Measurements from ENCODE around the gene KRTAP5-5. TPM values are rescaled to one million over a fixed set of nuclear protein-coding genes. Genes with fewer than 3 reads are reported as not detected.

The KRTAP5-5 gene
- total RNA-seq, 2 donors from 2014 or later: not detected

DNA sequence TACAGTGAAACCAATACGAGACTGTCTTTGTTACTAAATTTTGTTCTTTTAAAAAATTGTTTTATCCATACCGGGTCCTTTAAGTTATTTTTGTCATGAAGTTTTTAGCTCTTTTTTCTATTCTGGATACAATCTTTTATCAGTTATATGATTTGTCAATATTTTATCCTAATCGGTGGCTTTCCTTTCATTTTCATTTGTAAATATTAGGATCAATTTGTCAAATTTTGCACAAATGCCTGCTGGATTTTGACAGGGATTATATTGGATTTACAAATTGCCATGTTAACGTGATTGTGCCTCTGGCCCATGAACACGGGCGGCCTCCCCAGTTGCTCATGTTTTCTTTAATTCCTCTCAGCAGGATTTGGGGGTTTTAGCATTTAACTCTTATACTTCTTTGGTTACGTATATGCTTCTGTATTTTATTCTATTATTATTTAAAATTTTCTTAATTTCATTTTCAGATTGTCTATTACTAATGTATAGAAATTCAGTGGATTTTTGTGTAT lies 46.7 kb downstream of the KRTAP5-5 start:
- no peak for TF ChIP-seq CTCF (conservative IDR thresholded peaks at IDR 0.05)
- Mint-ChIP-seq H3K36me3 (ENCODE audit: low read depth) (no peaks in the 10 kb centered on the region), H3K4me1 (peaks cover 7% of the 10 kb centered on the region), H3K27me3 (ENCODE audit: insufficient read depth) (peaks cover 45% of the 10 kb centered on the region), H3K4me3 (no peak overlapping the region), H3K9me3 (no peaks in the 10 kb centered on the region), H3K27ac (no peak overlapping the region)
- Histone ChIP-seq H3K4me1 (ENCODE audit: control insufficient read depth, insufficient read depth, low read length) (peaks cover 2% of the 10 kb centered on the region), H3K36me3 (ENCODE audit: control insufficient read depth, insufficient read depth, low read length) (no peaks in the 10 kb centered on the region), H3K27me3 (ENCODE audit: control insufficient read depth, insufficient read depth, low read length, poor library complexity, severe bottlenecking) (peaks cover 39% of the 10 kb centered on the region), H3K27ac (ENCODE audit: low read depth, low read length) (no peak overlapping the region), H3K9ac (ENCODE audit: extremely low read depth, low read length, poor library complexity, severe bottlenecking) (no peak overlapping the region), H3K4me3 (ENCODE audit: low read length) (no peak overlapping the region), H3K9me3 (ENCODE audit: control insufficient read depth, low read length) (no peaks in the 10 kb centered on the region)
- WGBS, 2 experiments (ENCODE audit: insufficient coverage in 1 of 2, insufficient read length in 1 of 2): 86 to 93% methylated on average over 4 to 6 of the region's 7 CpGs
- DNase-seq: peak; percentile 11

DNA sequence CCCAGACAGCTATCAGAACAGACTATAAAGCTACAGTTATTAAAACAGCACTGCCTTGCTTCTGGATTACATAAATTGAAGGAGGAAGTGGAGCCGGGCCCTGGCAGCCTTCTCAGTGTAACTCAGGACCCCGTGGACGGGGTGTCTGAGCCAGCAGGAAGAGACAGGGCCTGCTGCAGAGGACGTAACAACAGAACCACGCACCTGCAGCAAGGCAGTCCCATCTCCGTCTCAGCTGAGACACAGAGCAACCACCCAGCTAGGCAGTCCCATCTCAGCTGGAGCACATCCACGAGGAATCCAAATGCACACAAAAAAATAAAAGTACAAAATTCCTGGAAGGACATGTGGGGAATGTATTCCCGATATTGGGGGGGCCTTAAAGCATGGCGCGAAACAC lies 50.3 kb downstream of the KRTAP5-5 start:
- DNase-seq: peak; percentile 13
- peaks cover 11% of the 10 kb centered on the region for H3K4me1 Mint-ChIP-seq

More for the DNA sequence above, 50.3 kb downstream of the KRTAP5-5 start:
- H3K27me3 Mint-ChIP-seq (ENCODE audit: insufficient read depth): peaks cover 18% of the 10 kb centered on the region
- H3K4me3 Mint-ChIP-seq: no peak overlapping the region
- no peak overlapping the region for H3K4me3 ChIP-seq (ENCODE audit: low read length)
- no peak for TF ChIP-seq CTCF (conservative IDR thresholded peaks at IDR 0.05)
- no peak overlapping the region for H3K27ac Mint-ChIP-seq
- H3K36me3 ChIP-seq (ENCODE audit: control insufficient read depth, insufficient read depth, low read length): no peaks in the 10 kb centered on the region
- WGBS, 2 experiments (ENCODE audit: insufficient coverage in 1 of 2, insufficient read length in 1 of 2): 85 to 87% methylated on average over 7 to 10 of the region's 10 CpGs
- H3K9me3 ChIP-seq (ENCODE audit: control insufficient read depth, low read length): no peaks in the 10 kb centered on the region
- H3K27me3 ChIP-seq (ENCODE audit: control insufficient read depth, insufficient read depth, low read length, poor library complexity, severe bottlenecking): peaks cover 3% of the 10 kb centered on the region
- H3K27ac ChIP-seq (ENCODE audit: low read depth, low read length): no peak overlapping the region
- no peaks in the 10 kb centered on the region for H3K36me3 Mint-ChIP-seq (ENCODE audit: low read depth)
- H3K9ac ChIP-seq (ENCODE audit: extremely low read depth, low read length, poor library complexity, severe bottlenecking): no peak overlapping the region
- peaks cover 10% of the 10 kb centered on the region for H3K4me1 ChIP-seq (ENCODE audit: control insufficient read depth, insufficient read depth, low read length)
- H3K9me3 Mint-ChIP-seq: no peaks in the 10 kb centered on the region

Other genes with a start within 250 kb of the KRTAP5-5 start
- gene BRSK2, start 239.8 kb upstream of the KRTAP5-5 start, total RNA-seq: 10 to 100 TPM in 1 of 2 donors, 1 to 10 TPM in 1; 9.4 to 10.3 TPM
- gene MOB2, start 143.0 kb upstream of the KRTAP5-5 start, total RNA-seq: 10 to 100 TPM; 23.9 to 25.4 TPM
- 1 to 10 TPM; 4.7 to 7.0 TPM for gene DUSP8, start 57.5 kb upstream of the KRTAP5-5 start, total RNA-seq
- not detected for gene KRTAP5-1, start 44.5 kb upstream of the KRTAP5-5 start, total RNA-seq
- gene KRTAP5-2, start 31.5 kb upstream of the KRTAP5-5 start, total RNA-seq: not detected
- gene KRTAP5-3, start 21.3 kb upstream of the KRTAP5-5 start, total RNA-seq: not detected
- not detected for gene KRTAP5-4, start 7.6 kb upstream of the KRTAP5-5 start, total RNA-seq
- gene KRTAP5-6, start 67.4 kb downstream of the KRTAP5-5 start, total RNA-seq: not detected
- gene IFITM10, start 120.8 kb downstream of the KRTAP5-5 start, total RNA-seq: 1 to 10 TPM in 1 of 2 donors, under 1 TPM in 1; 0.75 to 1.0 TPM
- gene CTSD, start 134.2 kb downstream of the KRTAP5-5 start, total RNA-seq: 100 to 1,000 TPM; 185 to 208 TPM
- gene SYT8, start 205.2 kb downstream of the KRTAP5-5 start, total RNA-seq: not detected
- gene TNNI2, start 209.2 kb downstream of the KRTAP5-5 start, total RNA-seq: not detected
- gene LSP1, start 223.3 kb downstream of the KRTAP5-5 start, total RNA-seq: not detected